Measurements from ENCODE around the gene PHACTR3.

DNA sequence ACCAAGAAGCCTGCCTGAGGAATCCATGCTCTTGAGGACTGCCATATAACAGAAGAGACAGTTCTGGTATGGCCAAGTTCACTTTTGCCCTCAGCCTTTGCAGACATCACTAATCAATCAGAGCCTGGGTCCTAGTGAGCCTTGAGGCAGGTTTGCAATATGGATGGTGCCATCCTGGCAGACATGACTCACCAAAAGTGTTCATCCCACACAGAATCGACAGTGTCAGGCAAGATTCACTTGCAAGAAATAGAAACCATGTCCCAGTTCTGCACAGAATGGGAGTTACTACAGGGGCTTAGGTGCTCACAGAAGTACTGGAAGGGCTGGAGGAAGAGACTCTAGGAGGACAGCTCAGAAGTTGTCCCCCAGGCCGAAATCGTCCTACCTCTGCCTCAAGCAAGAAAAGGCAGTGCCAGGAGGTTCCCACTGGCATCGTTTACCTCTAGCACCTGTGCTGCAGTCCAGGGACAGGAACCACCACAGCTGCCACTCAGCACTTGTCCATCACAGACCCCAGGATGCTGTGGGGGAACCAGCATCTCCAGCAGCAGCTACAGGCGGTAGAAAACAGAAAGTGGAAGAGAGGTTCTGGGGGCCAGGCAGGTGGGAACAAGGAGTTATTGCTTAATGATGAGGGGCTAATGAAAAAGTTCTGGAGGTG lies 42.6 kb upstream of the PHACTR3 start:
- TF ChIP-seq, protein P1, sequence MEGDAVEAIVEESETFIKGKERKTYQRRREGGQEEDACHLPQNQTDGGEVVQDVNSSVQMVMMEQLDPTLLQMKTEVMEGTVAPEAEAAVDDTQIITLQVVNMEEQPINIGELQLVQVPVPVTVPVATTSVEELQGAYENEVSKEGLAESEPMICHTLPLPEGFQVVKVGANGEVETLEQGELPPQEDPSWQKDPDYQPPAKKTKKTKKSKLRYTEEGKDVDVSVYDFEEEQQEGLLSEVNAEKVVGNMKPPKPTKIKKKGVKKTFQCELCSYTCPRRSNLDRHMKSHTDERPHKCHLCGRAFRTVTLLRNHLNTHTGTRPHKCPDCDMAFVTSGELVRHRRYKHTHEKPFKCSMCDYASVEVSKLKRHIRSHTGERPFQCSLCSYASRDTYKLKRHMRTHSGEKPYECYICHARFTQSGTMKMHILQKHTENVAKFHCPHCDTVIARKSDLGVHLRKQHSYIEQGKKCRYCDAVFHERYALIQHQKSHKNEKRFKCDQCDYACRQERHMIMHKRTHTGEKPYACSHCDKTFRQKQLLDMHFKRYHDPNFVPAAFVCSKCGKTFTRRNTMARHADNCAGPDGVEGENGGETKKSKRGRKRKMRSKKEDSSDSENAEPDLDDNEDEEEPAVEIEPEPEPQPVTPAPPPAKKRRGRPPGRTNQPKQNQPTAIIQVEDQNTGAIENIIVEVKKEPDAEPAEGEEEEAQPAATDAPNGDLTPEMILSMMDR (IDR thresholded peaks at IDR 0.05; ENCODE audit: low read depth, low read length, missing input control) = no peak
- no peak for TF ChIP-seq JUND (IDR thresholded peaks at IDR 0.05)
- TF ChIP-seq HNF4A (conservative IDR thresholded peaks at IDR 0.05) = no peak
- TF ChIP-seq ATF3 (IDR thresholded peaks at IDR 0.05) = no peak
- TF ChIP-seq ZBTB33 (IDR thresholded peaks at IDR 0.05) = no peak
- TF ChIP-seq, protein P2, sequence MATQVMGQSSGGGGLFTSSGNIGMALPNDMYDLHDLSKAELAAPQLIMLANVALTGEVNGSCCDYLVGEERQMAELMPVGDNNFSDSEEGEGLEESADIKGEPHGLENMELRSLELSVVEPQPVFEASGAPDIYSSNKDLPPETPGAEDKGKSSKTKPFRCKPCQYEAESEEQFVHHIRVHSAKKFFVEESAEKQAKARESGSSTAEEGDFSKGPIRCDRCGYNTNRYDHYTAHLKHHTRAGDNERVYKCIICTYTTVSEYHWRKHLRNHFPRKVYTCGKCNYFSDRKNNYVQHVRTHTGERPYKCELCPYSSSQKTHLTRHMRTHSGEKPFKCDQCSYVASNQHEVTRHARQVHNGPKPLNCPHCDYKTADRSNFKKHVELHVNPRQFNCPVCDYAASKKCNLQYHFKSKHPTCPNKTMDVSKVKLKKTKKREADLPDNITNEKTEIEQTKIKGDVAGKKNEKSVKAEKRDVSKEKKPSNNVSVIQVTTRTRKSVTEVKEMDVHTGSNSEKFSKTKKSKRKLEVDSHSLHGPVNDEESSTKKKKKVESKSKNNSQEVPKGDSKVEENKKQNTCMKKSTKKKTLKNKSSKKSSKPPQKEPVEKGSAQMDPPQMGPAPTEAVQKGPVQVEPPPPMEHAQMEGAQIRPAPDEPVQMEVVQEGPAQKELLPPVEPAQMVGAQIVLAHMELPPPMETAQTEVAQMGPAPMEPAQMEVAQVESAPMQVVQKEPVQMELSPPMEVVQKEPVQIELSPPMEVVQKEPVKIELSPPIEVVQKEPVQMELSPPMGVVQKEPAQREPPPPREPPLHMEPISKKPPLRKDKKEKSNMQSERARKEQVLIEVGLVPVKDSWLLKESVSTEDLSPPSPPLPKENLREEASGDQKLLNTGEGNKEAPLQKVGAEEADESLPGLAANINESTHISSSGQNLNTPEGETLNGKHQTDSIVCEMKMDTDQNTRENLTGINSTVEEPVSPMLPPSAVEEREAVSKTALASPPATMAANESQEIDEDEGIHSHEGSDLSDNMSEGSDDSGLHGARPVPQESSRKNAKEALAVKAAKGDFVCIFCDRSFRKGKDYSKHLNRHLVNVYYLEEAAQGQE (IDR thresholded peaks at IDR 0.05) = no peak

Data from liver (tissue), 3 donors.